ENCODE measurements around the gene SLC5A10.
"Not testable (repeated sequence)": the region's sequence is repeated elsewhere in the genome, so short reads cannot be mapped to it uniquely, and the experiment has no call there.

Gene SLC5A10

GRCh38 chr17:19017804-19018599 lies 66.0 kb downstream of the SLC5A10 start:
- DNase-seq (ENCODE audit: low read depth): no peak

GRCh38 chr17:19018600-19018950 lies 66.6 kb downstream of the SLC5A10 start:
- DNase-seq (ENCODE audit: low read depth): no peak

GRCh38 chr17:19019041-19019941 lies 67.3 kb downstream of the SLC5A10 start:
- DNase-seq (ENCODE audit: low read depth): no peak

GRCh38 chr17:19020016-19020415 lies 68.1 kb downstream of the SLC5A10 start:
- no peak for DNase-seq (ENCODE audit: low read depth)

- DNase-seq (ENCODE audit: low read depth): not testable (repeated sequence)
These were observed 69.2 kb downstream of the SLC5A10 start for GRCh38 chr17:19021011-19021621.

- no peak for DNase-seq (ENCODE audit: low read depth)
These were observed 69.7 kb downstream of the SLC5A10 start for GRCh38 chr17:19021622-19022083.

- DNase-seq (ENCODE audit: low read depth): no peak
These were observed 70.2 kb downstream of the SLC5A10 start for GRCh38 chr17:19022128-19022527.

GRCh38 chr17:19022747-19023146 lies 70.8 kb downstream of the SLC5A10 start:
- DNase-seq (ENCODE audit: low read depth): no peak

GRCh38 chr17:19023209-19023999 lies 71.4 kb downstream of the SLC5A10 start:
- DNase-seq (ENCODE audit: low read depth): no peak

- no peak for DNase-seq (ENCODE audit: low read depth)
These were observed 72.4 kb downstream of the SLC5A10 start for GRCh38 chr17:19024101-19025078.

- not testable (repeated sequence) for DNase-seq (ENCODE audit: low read depth)
These were observed 76.7 kb downstream of the SLC5A10 start for GRCh38 chr17:19028671-19029070.

- not testable (repeated sequence) for DNase-seq (ENCODE audit: low read depth)
These were observed 77.8 kb downstream of the SLC5A10 start for GRCh38 chr17:19029740-19030139.

- not testable (repeated sequence) for DNase-seq (ENCODE audit: low read depth)
These were observed 78.9 kb downstream of the SLC5A10 start for GRCh38 chr17:19030771-19031449.

GRCh38 chr17:19031729-19032128 lies 79.8 kb downstream of the SLC5A10 start:
- DNase-seq (ENCODE audit: low read depth): not testable (repeated sequence)

GRCh38 chr17:19032377-19032988 lies 80.5 kb downstream of the SLC5A10 start:
- DNase-seq (ENCODE audit: low read depth): not testable (repeated sequence)

GRCh38 chr17:19036186-19036585 lies 84.2 kb downstream of the SLC5A10 start:
- DNase-seq (ENCODE audit: low read depth): not testable (repeated sequence)

- not testable (repeated sequence) for DNase-seq (ENCODE audit: low read depth)
These were observed 85.6 kb downstream of the SLC5A10 start for GRCh38 chr17:19037547-19037946.

GRCh38 chr17:19038007-19038406 lies 86.0 kb downstream of the SLC5A10 start:
- DNase-seq (ENCODE audit: low read depth): not testable (repeated sequence)

GRCh38 chr17:19038730-19039129 lies 86.8 kb downstream of the SLC5A10 start:
- DNase-seq (ENCODE audit: low read depth): not testable (repeated sequence)

All from GM04503 (cell line).